GM23338 (cell line): Measurements from ENCODE around the gene ERP27. TPM values are rescaled to one million over a fixed set of nuclear protein-coding genes. Genes with fewer than 3 reads are reported as not detected.

ENCODE experiments used
- ATAC-seq: fragments of 200-7000 bp; cut with Tn5 transposase; 3 replicates; pipeline ENCODE4 v1.9.1; 2020
- DNase-seq: peaks from one replicate; pipeline ENCODE4 v3.0.0-alpha.2; 2015; ENCODE audit warnings: low spot score
- H2AFZ ChIP-seq: fragments of 200-600 bp; sonication (generic); 2 replicates; pipeline ENCODE4 v1.8.0; 2016; ENCODE audit warnings: antibody characterized with exemption, mild to moderate bottlenecking, moderate library complexity
- H3F3A ChIP-seq: fragments of 200-600 bp; sonication (generic); replicated peaks from 2 replicates; pipeline ENCODE4 v1.8.0; 2017; ENCODE audit warnings: antibody characterized with exemption, mixed run types, low read depth
- H3K27ac ChIP-seq: fragments of 200-600 bp; sonication (generic); 2 replicates; pipeline ENCODE4 v1.6.1; 2016; ENCODE audit warnings: low read depth
- H3K27me3 ChIP-seq: fragments of 200-600 bp; sonication (generic); 2 replicates; pipeline ENCODE4 v1.8.0; 2016; ENCODE audit warnings: mild to moderate bottlenecking, mixed run types, moderate library complexity; ENCODE audit not compliant: insufficient read depth
- H3K36me3 ChIP-seq: fragments of 200-600 bp; sonication (generic); 2 replicates; pipeline ENCODE4 v1.8.0; 2016; ENCODE audit warnings: mild to moderate bottlenecking; ENCODE audit not compliant: insufficient read depth
- H3K4me1 ChIP-seq: fragments of 200-600 bp; sonication (generic); 2 replicates; pipeline ENCODE4 v1.8.0; 2016; ENCODE audit warnings: mild to moderate bottlenecking, moderate library complexity; ENCODE audit not compliant: insufficient read depth
- H3K4me2 ChIP-seq: fragments of 200-600 bp; sonication (generic); 2 replicates; pipeline ENCODE4 v1.7.1; 2017; ENCODE audit warnings: mixed run types
- H3K4me3 ChIP-seq: fragments of 200-600 bp; sonication (generic); 2 replicates; pipeline ENCODE4 v1.6.1; 2016; ENCODE audit warnings: mixed run types
- H3K79me2 ChIP-seq: fragments of 200-600 bp; sonication (generic); replicated peaks from 2 replicates; pipeline ENCODE4 v1.8.0; 2017; ENCODE audit warnings: mild to moderate bottlenecking; ENCODE audit not compliant: insufficient read depth
- H3K9me2 ChIP-seq: fragments of 200-600 bp; sonication (generic); 2 replicates; pipeline ENCODE4 v1.8.0; 2017; ENCODE audit not compliant: insufficient read depth
- H4K20me1 ChIP-seq: fragments of 200-600 bp; sonication (generic); replicated peaks from 2 replicates; pipeline ENCODE4 v1.8.0; 2017; ENCODE audit warnings: mild to moderate bottlenecking; ENCODE audit not compliant: insufficient read depth
- H3K27ac Mint-ChIP-seq: 2 replicates; pipeline ENCODE4 v1.8.0; 2020; ENCODE audit warnings: inconsistent platforms, mild to moderate bottlenecking, moderate library complexity, mixed read lengths
- H3K27me3 Mint-ChIP-seq: 3 replicates; pipeline ENCODE4 v1.8.0; 2022; ENCODE audit warnings: low read depth, mild to moderate bottlenecking, moderate library complexity, mixed read lengths, inconsistent platforms; ENCODE audit not compliant: insufficient read depth, poor library complexity
- H3K36me3 Mint-ChIP-seq: 3 replicates; pipeline ENCODE4 v1.8.0; 2021; ENCODE audit warnings: low read depth, mild to moderate bottlenecking, inconsistent platforms, moderate library complexity, mixed read lengths
- H3K4me1 Mint-ChIP-seq: 3 replicates; pipeline ENCODE4 v1.8.0; 2020; ENCODE audit warnings: mild to moderate bottlenecking, inconsistent platforms, mixed read lengths
- H3K4me3 Mint-ChIP-seq: 3 replicates; pipeline ENCODE4 v1.8.0; 2021; ENCODE audit warnings: moderate library complexity, mild to moderate bottlenecking, inconsistent platforms, mixed read lengths
- H3K9me3 Mint-ChIP-seq: 3 replicates; pipeline ENCODE4 v1.8.0; 2020; ENCODE audit warnings: moderate library complexity, mild to moderate bottlenecking, inconsistent platforms, mixed read lengths
- CREB1 ChIP-seq: fragments of 250-450 bp; sonication (Bioruptor Pico); IDR thresholded peaks from 2 replicates; pipeline ENCODE4 v1.5.0; 2020; ENCODE audit warnings: low read depth, mild to moderate bottlenecking, moderate library complexity
- ETS1 ChIP-seq: IDR thresholded peaks from 2 replicates; pipeline ENCODE4 v1.6.1; 2016; ENCODE audit warnings: antibody characterized with exemption
- EZH2 ChIP-seq: fragments of 200-600 bp; sonication (generic); IDR thresholded peaks from one replicate; pipeline ENCODE4 v1.8.0; 2017; ENCODE audit warnings: antibody characterized with exemption, mild to moderate bottlenecking, low read depth; ENCODE audit not compliant: unreplicated experiment
- EZH2phosphoT487 ChIP-seq: fragments of 200-600 bp; sonication (generic); IDR thresholded peaks from one replicate; pipeline ENCODE4 v1.8.1; 2018; ENCODE audit warnings: antibody characterized with exemption; ENCODE audit not compliant: unreplicated experiment
- NANOG ChIP-seq: IDR thresholded peaks from 2 replicates; pipeline ENCODE4 v1.6.1; 2016; ENCODE audit warnings: antibody characterized with exemption, borderline replicate concordance
- POLR2AphosphoS5 ChIP-seq: IDR thresholded peaks from 2 replicates; pipeline ENCODE4 v1.6.1; 2016; ENCODE audit warnings: antibody characterized with exemption, low read depth
- STAT1 ChIP-seq: IDR thresholded peaks from one replicate; pipeline ENCODE4 v1.6.1; 2016; ENCODE audit warnings: antibody characterized with exemption; ENCODE audit not compliant: unreplicated experiment
- ZNF114 ChIP-seq: fragments of 250-450 bp; sonication (Bioruptor Pico); IDR thresholded peaks from 2 replicates; pipeline ENCODE4 v1.5.0; 2020; ENCODE audit warnings: mild to moderate bottlenecking, moderate library complexity
- ZNF331 ChIP-seq: fragments of 250-450 bp; sonication (Bioruptor Pico); IDR thresholded peaks from 2 replicates; pipeline ENCODE4 v1.5.0; 2020; ENCODE audit warnings: low read depth, mild to moderate bottlenecking, moderate library complexity
- ZNF462 ChIP-seq: fragments of 250-450 bp; sonication (Bioruptor Pico); IDR thresholded peaks from 2 replicates; pipeline ENCODE4 v1.5.0; 2020; ENCODE audit warnings: mild to moderate bottlenecking, moderate library complexity
- polyA plus RNA-seq: library from polyadenylated mRNA; unstranded; fragments of >200 nt; fragmentation: Nextera tagmentation; extraction: Ambion mirVana; gene quantifications from 2 replicates; pipeline ENCODE4 v1.2.1, GENCODE V29; 2016
- total RNA-seq: library from RNA; depleted of rRNA; stranded (reverse); fragments of >200 nt; shearing (Covaris generic); gene quantifications from 2 replicates; pipeline ENCODE4 v1.2.3, GENCODE V29; 2014

ERP27 gene
- total and polyA plus RNA-seq, 2 experiments from 2014 or later, result not detected

DNA sequence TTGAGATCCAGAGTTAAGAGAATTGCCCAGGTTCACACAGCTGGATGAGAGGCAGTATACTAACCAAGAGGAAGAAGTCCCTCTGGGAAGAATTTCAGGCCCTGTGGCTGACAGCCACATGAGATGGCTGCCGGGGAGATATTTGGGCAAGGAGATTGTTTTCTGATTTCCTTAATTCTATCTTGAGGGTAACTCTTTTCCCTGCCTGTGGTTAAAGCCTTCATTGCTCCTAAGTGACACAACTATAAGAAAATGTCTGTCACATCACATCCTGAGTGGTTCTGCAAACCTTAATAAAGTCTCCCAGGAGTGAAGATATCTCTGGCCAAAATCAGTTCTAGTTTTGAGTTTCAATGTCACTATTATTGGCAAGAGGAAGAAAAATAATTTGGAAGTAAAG lies 13.5 kb upstream of the ERP27 start:
- H3K27me3 ChIP-seq, result no peaks in the 10 kb centered on the region
- H3K36me3 ChIP-seq, result no peaks in the 10 kb centered on the region
- H3K9me2 ChIP-seq, result no peaks in the 10 kb centered on the region
- Mint-ChIP-seq H3K4me1 (peaks cover 18% of the 10 kb centered on the region), H3K36me3 (no peaks in the 10 kb centered on the region), H3K27ac (no peak overlapping the region), H3K4me3 (no peak overlapping the region), H3K9me3 (no peaks in the 10 kb centered on the region), H3K27me3 (no peaks in the 10 kb centered on the region)
- TF ChIP-seq ETS1 (no peak), CREB1 (CRISPR knock-in tag) (no peak), POLR2AphosphoS5 (no peak), EZH2 (no peak), ZNF331 (CRISPR knock-in tag) (no peak), ZNF462 (CRISPR knock-in tag) (no peak), EZH2phosphoT487 (no peak), ZNF114 (no peak), STAT1 (no peak), NANOG (no peak)
- no peak overlapping the region for H3K27ac ChIP-seq
- no peaks in the 10 kb centered on the region for H4K20me1 ChIP-seq
- H2AFZ ChIP-seq, result no peak overlapping the region
- H3K4me3 ChIP-seq, result no peak overlapping the region
- H3K4me2 ChIP-seq, result no peak overlapping the region
- ATAC-seq (no peak), DNase-seq (no peak)
- no peaks in the 10 kb centered on the region for H3F3A ChIP-seq
- no peaks in the 10 kb centered on the region for H3K79me2 ChIP-seq
- no peaks in the 10 kb centered on the region; the same call in 1 of the 2 replicates for H3K4me1 ChIP-seq
